Caco-2 (cell line): ENCODE results near the gene OTUD4. TPM values are rescaled to one million over a fixed set of nuclear protein-coding genes. Genes with fewer than 3 reads are reported as not detected.

Experiments
- BruUV-seq: library from RNA; stranded (reverse); fragments of 400-500 nt; replicated peaks from 2 replicates; lab custom pipeline; 2021; lab: Mats Ljungman, UMichigan
- CTCF ChIA-PET: fragments of 300-600 bp; sonication (Branson Sonifier 250); formaldehyde crosslinking; loops from one replicate; lab custom pipeline; 2022; ENCODE audit warnings: antibody characterized with exemption; lab: Charles Lee
- POLR2A ChIA-PET: fragments of 300-600 bp; sonication (Branson Sonifier 250); formaldehyde crosslinking; loops from one replicate; lab custom pipeline; 2022; ENCODE audit warnings: antibody characterized with exemption; lab: Charles Lee
- DNase-seq, 2 experiments: peaks; one replicate each; pipeline versions ENCODE4 v3.0.0 to v3.0.0-alpha.2; 2020 to 2022
- H3K27me3 ChIP-seq: replicated peaks from 2 replicates; pipeline ENCODE4 v1.6.0; 2011; ENCODE audit warnings: low read length; ENCODE audit not compliant: control insufficient read depth, insufficient read depth
- H3K36me3 ChIP-seq: 2 replicates; pipeline ENCODE4 v1.5.1; 2011; ENCODE audit warnings: low read length; ENCODE audit not compliant: control insufficient read depth, insufficient read depth
- H3K4me1 ChIP-seq: fragments of 250-450 bp; sonication (Bioruptor Pico); 2 replicates; pipeline ENCODE4 v1.5.1; 2020; ENCODE audit warnings: mild to moderate bottlenecking
- H3K4me3 ChIP-seq: 2 replicates; pipeline ENCODE4 v1.5.1; 2011; ENCODE audit warnings: low read depth, mild to moderate bottlenecking, control low read depth, low read length
- H3K9me3 ChIP-seq: fragments of 250-450 bp; sonication (Bioruptor Pico); 2 replicates; pipeline ENCODE4 v1.5.1; 2020; ENCODE audit warnings: mild to moderate bottlenecking, moderate library complexity
- H3K27ac Mint-ChIP-seq: one replicate; pipeline ENCODE4 v1.8.0; 2022; ENCODE audit warnings: mixed read lengths; ENCODE audit not compliant: unreplicated experiment
- H3K27me3 Mint-ChIP-seq: one replicate; pipeline ENCODE4 v1.8.0; 2022; ENCODE audit warnings: mixed read lengths; ENCODE audit not compliant: insufficient read depth, unreplicated experiment
- H3K36me3 Mint-ChIP-seq: one replicate; pipeline ENCODE4 v1.8.0; 2022; ENCODE audit warnings: mild to moderate bottlenecking, mixed read lengths; ENCODE audit not compliant: insufficient read depth, unreplicated experiment
- H3K4me1 Mint-ChIP-seq: one replicate; pipeline ENCODE4 v1.8.0; 2022; ENCODE audit warnings: low read depth, mixed read lengths; ENCODE audit not compliant: unreplicated experiment
- H3K4me3 Mint-ChIP-seq: one replicate; pipeline ENCODE4 v1.8.0; 2022; ENCODE audit warnings: mild to moderate bottlenecking, moderate library complexity, mixed read lengths; ENCODE audit not compliant: unreplicated experiment
- H3K9me3 Mint-ChIP-seq: one replicate; pipeline ENCODE4 v1.8.0; 2022; ENCODE audit warnings: mixed read lengths; ENCODE audit not compliant: unreplicated experiment
- intact Hi-C: fragments of 100-400 bp; cut with micrococcal nuclease; formaldehyde crosslinking; loops from one replicate; pipeline ENCODE4 v1.10.0; 2022; ENCODE audit not compliant: unreplicated experiment
- total RNA-seq: library from RNA; stranded (reverse); gene quantifications from 2 replicates; pipeline ENCODE4 v1.2.3, GENCODE V29; 2022
- TF ChIP-seq, protein P1 (sequence below), 2 experiments: fragments of 200-600 bp in 1 of 2; IDR thresholded peaks; 1 replicate in 1 of 2; 2 replicates in 1 of 2; pipeline versions ENCODE4 v1.5.1 to v1.8.0; 2011 to 2022; ENCODE audit warnings: antibody characterized with exemption in 1 of 2, control low read depth in 1 of 2, inconsistent platforms in 1 of 2, low read depth in 1 of 2, low read length in 1 of 2, mild to moderate bottlenecking in 1 of 2, moderate library complexity in 1 of 2; ENCODE audit not compliant: insufficient read depth in 1 of 2, severe bottlenecking in 1 of 2, unreplicated experiment in 1 of 2

OTUD4 gene
- total RNA-seq, 1 experiment from 2014 or later = 34.5 TPM

GRCh38 chr4:145170223-145170622, 10.2 kb downstream of the OTUD4 start:
- no peak overlapping the region for H3K4me3 Mint-ChIP-seq
- no peaks in the 10 kb centered on the region; the same call in 1 of the 2 replicates for H3K36me3 ChIP-seq
- no peaks in the 10 kb centered on the region for H3K27me3 ChIP-seq
- H3K27ac Mint-ChIP-seq = no peak overlapping the region
- BruUV-seq = no TSS peak
- H3K4me1 Mint-ChIP-seq = no peaks in the 10 kb centered on the region
- H3K9me3 ChIP-seq = no peaks in the 10 kb centered on the region
- TF ChIP-seq, protein P1, sequence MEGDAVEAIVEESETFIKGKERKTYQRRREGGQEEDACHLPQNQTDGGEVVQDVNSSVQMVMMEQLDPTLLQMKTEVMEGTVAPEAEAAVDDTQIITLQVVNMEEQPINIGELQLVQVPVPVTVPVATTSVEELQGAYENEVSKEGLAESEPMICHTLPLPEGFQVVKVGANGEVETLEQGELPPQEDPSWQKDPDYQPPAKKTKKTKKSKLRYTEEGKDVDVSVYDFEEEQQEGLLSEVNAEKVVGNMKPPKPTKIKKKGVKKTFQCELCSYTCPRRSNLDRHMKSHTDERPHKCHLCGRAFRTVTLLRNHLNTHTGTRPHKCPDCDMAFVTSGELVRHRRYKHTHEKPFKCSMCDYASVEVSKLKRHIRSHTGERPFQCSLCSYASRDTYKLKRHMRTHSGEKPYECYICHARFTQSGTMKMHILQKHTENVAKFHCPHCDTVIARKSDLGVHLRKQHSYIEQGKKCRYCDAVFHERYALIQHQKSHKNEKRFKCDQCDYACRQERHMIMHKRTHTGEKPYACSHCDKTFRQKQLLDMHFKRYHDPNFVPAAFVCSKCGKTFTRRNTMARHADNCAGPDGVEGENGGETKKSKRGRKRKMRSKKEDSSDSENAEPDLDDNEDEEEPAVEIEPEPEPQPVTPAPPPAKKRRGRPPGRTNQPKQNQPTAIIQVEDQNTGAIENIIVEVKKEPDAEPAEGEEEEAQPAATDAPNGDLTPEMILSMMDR (IDR thresholded peaks at IDR 0.05; ENCODE audit: insufficient read depth in 1 of 2, low read depth in 1 of 2, low read length in 1 of 2, severe bottlenecking in 1 of 2, unreplicated experiment in 1 of 2) = no peak
- H3K4me1 ChIP-seq = no peaks in the 10 kb centered on the region
- no peaks in the 10 kb centered on the region for H3K27me3 Mint-ChIP-seq
- H3K9me3 Mint-ChIP-seq = no peaks in the 10 kb centered on the region
- ChIA-PET POLR2A (no interaction called here), CTCF (no interaction called here)
- H3K4me3 ChIP-seq = no peak overlapping the region
- DNase-seq = no peak
- intact Hi-C loops = no loop called here
- peaks cover 40% of the 10 kb centered on the region for H3K36me3 Mint-ChIP-seq

DNA sequence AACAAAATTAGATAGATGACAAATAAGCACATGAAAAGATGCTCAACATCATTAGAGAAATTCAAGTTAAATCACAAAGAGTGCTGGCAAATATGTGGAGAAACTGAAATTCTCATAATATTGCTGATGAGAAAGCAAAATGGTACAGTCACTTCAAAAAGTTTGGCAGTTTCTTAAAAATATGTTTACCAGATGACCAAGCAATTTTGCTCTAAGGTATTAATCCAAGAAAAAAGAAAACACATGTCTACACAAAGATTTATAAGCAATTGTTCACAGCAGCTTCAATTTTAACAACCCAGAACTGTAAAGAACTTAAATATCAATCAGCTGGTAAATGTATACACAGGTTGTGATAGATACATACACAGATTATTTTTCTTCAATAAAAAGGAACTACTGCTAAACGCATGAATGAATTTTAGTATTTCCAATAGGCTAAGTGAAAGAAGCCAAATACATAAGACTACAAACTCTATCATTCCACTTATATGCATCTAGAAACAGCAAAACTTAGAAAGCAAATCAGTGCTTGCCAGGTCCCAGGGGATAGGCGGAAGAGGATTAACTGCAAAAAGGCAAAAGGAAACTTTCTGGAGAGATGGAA, 11.7 kb downstream of the OTUD4 start:
- Mint-ChIP-seq H3K36me3 (peaks cover 31% of the 10 kb centered on the region), H3K27me3 (no peaks in the 10 kb centered on the region), H3K4me1 (no peaks in the 10 kb centered on the region), H3K27ac (no peak overlapping the region), H3K4me3 (no peak overlapping the region), H3K9me3 (no peaks in the 10 kb centered on the region)
- Histone ChIP-seq H3K4me1 (no peaks in the 10 kb centered on the region), H3K9me3 (no peaks in the 10 kb centered on the region), H3K27me3 (no peaks in the 10 kb centered on the region), H3K4me3 (no peak overlapping the region), H3K36me3 (no peaks in the 10 kb centered on the region; the same call in 1 of the 2 replicates)
- TF ChIP-seq, protein P1 (IDR thresholded peaks at IDR 0.05; ENCODE audit: insufficient read depth in 1 of 2, low read depth in 1 of 2, low read length in 1 of 2, severe bottlenecking in 1 of 2, unreplicated experiment in 1 of 2) = no peak
- intact Hi-C loops = no loop called here
- no TSS peak for BruUV-seq
- POLR2A ChIA-PET = no interaction called here
- CTCF ChIA-PET = no interaction called here
- no peak for DNase-seq

DNA sequence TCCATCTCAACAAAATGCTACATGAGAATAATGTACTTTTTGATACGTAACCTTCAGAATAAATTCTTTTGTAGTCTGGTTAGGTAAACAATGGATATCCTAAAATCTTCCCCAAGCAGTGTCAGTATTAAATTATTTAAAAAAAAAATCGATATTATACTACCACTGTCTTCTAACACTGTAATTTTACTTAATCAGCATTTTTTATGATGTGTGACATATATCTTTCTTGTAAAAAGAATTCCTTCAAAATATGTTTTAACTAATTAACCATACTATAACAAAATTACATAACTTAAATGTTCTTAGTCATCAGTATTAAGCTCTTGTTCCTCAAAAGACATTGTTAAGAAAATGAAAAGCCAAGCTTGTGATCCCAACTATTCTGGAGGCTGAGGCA, 12.5 kb downstream of the OTUD4 start:
- Histone ChIP-seq H3K9me3 (no peaks in the 10 kb centered on the region), H3K4me3 (no peak overlapping the region), H3K27me3 (no peaks in the 10 kb centered on the region), H3K4me1 (no peaks in the 10 kb centered on the region), H3K36me3 (no peaks in the 10 kb centered on the region; the same call in 1 of the 2 replicates)
- Mint-ChIP-seq H3K36me3 (peaks cover 26% of the 10 kb centered on the region), H3K4me3 (no peak overlapping the region), H3K9me3 (no peaks in the 10 kb centered on the region), H3K27me3 (no peaks in the 10 kb centered on the region), H3K27ac (no peak overlapping the region), H3K4me1 (no peaks in the 10 kb centered on the region)
- POLR2A ChIA-PET = no interaction called here
- DNase-seq = no peak
- TF ChIP-seq, protein P1 (IDR thresholded peaks at IDR 0.05; ENCODE audit: insufficient read depth in 1 of 2, low read depth in 1 of 2, low read length in 1 of 2, severe bottlenecking in 1 of 2, unreplicated experiment in 1 of 2) = no peak
- CTCF ChIA-PET = no interaction called here
- BruUV-seq = no TSS peak
- intact Hi-C loops = no loop called here
